T47D (cell line): ENCODE data around the gene DAP.
"Not testable (repeated sequence)": the region's sequence is repeated elsewhere in the genome, so short reads cannot be mapped to it uniquely, and the experiment has no call there.

ENCODE experiments used
- DNase-seq, 2 experiments: peaks; one replicate each; pipeline versions ENCODE4 v3.0.0 to v3.0.0-alpha.2; 2011 to 2012; ENCODE audit warnings: low read depth in 1 of 2, low spot score in 1 of 2
- JUND ChIP-seq: IDR thresholded peaks from 2 replicates; pipeline ENCODE4 v1.6.1; 2012; ENCODE audit warnings: low read depth
- in situ Hi-C: cut with HindIII; loops from 2 replicates; pipeline ENCODE4 v1.10.0; 2016; ENCODE audit warnings: low sequenced_read_pairs, low pct_unique_long_range_greater_than_20kb

Gene DAP

GRCh38 chr5:10761185-10761932 lies at the start of gene DAP:
DAP (minus strand) TSS chr5:10761234; CDS start chr5:10761068, 166 bp downstream.
- no peak for TF ChIP-seq JUND
- DNase-seq, result peak; percentile 82 to 91
- in situ Hi-C loops, result no loop called here

- no peak for TF ChIP-seq JUND
Observed at GRCh38 chr5:10808347-10809226, 47.6 kb upstream of the DAP start.

GRCh38 chr5:10801931-10802666 lies 41.1 kb upstream of the DAP start:
- DNase-seq, result peak; percentile 9 to 36
- in situ Hi-C loops, result no loop called here
- TF ChIP-seq JUND, result no peak

More at GRCh38 chr5:10808347-10809226, 47.6 kb upstream of the DAP start:
- no peak for DNase-seq
- in situ Hi-C loops, result no loop called here

- DNase-seq, result no peak
- in situ Hi-C loops, result no loop called here
- no peak for TF ChIP-seq JUND
Observed at GRCh38 chr5:10800852-10801251, 39.8 kb upstream of the DAP start.

- in situ Hi-C loops, result no loop called here
- DNase-seq, result no peak
- no peak for TF ChIP-seq JUND
Observed at GRCh38 chr5:10797261-10797660, 36.2 kb upstream of the DAP start.

GRCh38 chr5:10793785-10794184 lies 32.8 kb upstream of the DAP start:
- in situ Hi-C loops, result no loop called here
- no peak for TF ChIP-seq JUND
- no peak for DNase-seq

GRCh38 chr5:10792336-10792735 lies 31.3 kb upstream of the DAP start:
- in situ Hi-C loops, result no loop called here
- TF ChIP-seq JUND, result no peak

GRCh38 chr5:10789726-10790125 lies 28.7 kb upstream of the DAP start:
- TF ChIP-seq JUND, result no peak
- DNase-seq, result no peak
- in situ Hi-C loops, result no loop called here

More at GRCh38 chr5:10792336-10792735, 31.3 kb upstream of the DAP start:
- no peak for DNase-seq

- no peak for TF ChIP-seq JUND
- DNase-seq, result no peak
- in situ Hi-C loops, result no loop called here
Observed at GRCh38 chr5:10789021-10789420, 28.0 kb upstream of the DAP start.

GRCh38 chr5:10788358-10788757 lies 27.3 kb upstream of the DAP start:
- in situ Hi-C loops, result no loop called here
- TF ChIP-seq JUND, result no peak
- no peak for DNase-seq

GRCh38 chr5:10786835-10787234 lies 25.8 kb upstream of the DAP start:
- DNase-seq, result no peak
- TF ChIP-seq JUND, result no peak
- in situ Hi-C loops, result no loop called here

GRCh38 chr5:10780208-10780607 lies 19.2 kb upstream of the DAP start:
- in situ Hi-C loops, result not testable (repeated sequence)
- DNase-seq, result peak in 1 of 2 experiments; percentile 49
